GM12878 (cell line): ENCODE results near the gene CCDC91.

ENCODE experiments used
- BMI1 ChIP-seq: fragments of 450-650 bp; IDR thresholded peaks from 2 replicates; pipeline ENCODE4 v1.6.1; 2016; ENCODE audit warnings: mild to moderate bottlenecking, moderate library complexity, borderline replicate concordance
- CTCF ChIP-seq, 3 experiments: IDR thresholded peaks in 2 of 3; conservative IDR thresholded peaks in 1 of 3; 2 replicates each; pipeline ENCODE4 v1.5.1; 2011; ENCODE audit warnings: low read depth in 3 of 3, low read length in 3 of 3, mild to moderate bottlenecking in 3 of 3, control low read depth in 2 of 3, moderate library complexity in 2 of 3, inconsistent platforms in 1 of 3, mixed read lengths in 1 of 3; ENCODE audit not compliant: control insufficient read depth in 2 of 3, insufficient read depth in 1 of 3; ENCODE audit errors: extremely low read depth in 1 of 3
- EGR1 ChIP-seq, 2 experiments: IDR thresholded peaks; 1 replicate in 1 of 2; 2 replicates in 1 of 2; pipeline ENCODE4 v1.6.1; 2011 to 2012; ENCODE audit warnings: low read depth in 2 of 2, low read length in 2 of 2, borderline replicate concordance in 1 of 2, mild to moderate bottlenecking in 1 of 2, moderate library complexity in 1 of 2
- JUNB ChIP-seq: IDR thresholded peaks from 2 replicates; pipeline ENCODE4 v1.6.1; 2016; ENCODE audit warnings: antibody characterized with exemption, mild to moderate bottlenecking
- NFYB ChIP-seq: IDR thresholded peaks from 2 replicates; pipeline ENCODE4 v1.6.1; 2011; ENCODE audit warnings: low read depth, mild to moderate bottlenecking, low read length, improper control_type of control experiment, moderate library complexity; ENCODE audit not compliant: insufficient read depth
- POLR2A ChIP-seq: IDR thresholded peaks from 2 replicates; pipeline ENCODE4 v1.6.1; 2011; ENCODE audit warnings: low read depth, mild to moderate bottlenecking, low read length
- RBBP5 ChIP-seq: fragments of 200-600 bp; sonication (generic); conservative IDR thresholded peaks from 2 replicates; pipeline ENCODE4 v1.6.1; 2016
- SREBF2 ChIP-seq: IDR thresholded peaks from 2 replicates; pipeline ENCODE4 v1.6.1; 2012; ENCODE audit warnings: mild to moderate bottlenecking, low read length
- TF ChIP-seq, protein P1 (sequence below): fragments of 450-650 bp; IDR thresholded peaks from 2 replicates; pipeline ENCODE4 v1.6.1; 2016; ENCODE audit warnings: mild to moderate bottlenecking, moderate library complexity, borderline replicate concordance
- TF ChIP-seq, protein P2 (sequence below): fragments of 150-350 bp; IDR thresholded peaks from 2 replicates; pipeline ENCODE4 v1.6.1; 2016; ENCODE audit warnings: low read depth, low read length

DNA sequence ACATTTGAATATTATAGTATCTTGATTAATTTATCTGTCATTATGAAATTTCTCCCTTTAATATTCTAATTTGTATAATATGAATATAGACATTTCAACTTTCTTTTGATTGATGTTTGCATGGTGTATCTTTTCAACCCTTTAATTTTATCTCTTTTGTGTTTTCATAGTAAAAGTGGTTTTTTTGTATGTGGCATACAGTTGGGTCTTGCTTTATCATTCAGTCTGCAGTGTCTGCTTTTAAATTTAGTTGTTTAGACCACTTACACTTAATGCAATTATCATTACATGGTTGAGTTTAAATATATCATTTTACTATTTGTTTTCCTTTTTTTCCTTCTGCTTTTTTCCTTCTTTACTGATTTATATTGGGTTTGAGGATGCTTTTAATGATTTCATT lies 29.6 kb downstream of the CCDC91 start:
- TF ChIP-seq CTCF (IDR thresholded peaks at IDR 0.05 in 2 of 3, conservative IDR thresholded peaks at IDR 0.05 in 1 of 3; ENCODE audit: control insufficient read depth in 2 of 3, extremely low read depth in 1 of 3, insufficient read depth in 1 of 3, low read depth in 3 of 3, low read length in 3 of 3): no peak
- TF ChIP-seq, protein P1, sequence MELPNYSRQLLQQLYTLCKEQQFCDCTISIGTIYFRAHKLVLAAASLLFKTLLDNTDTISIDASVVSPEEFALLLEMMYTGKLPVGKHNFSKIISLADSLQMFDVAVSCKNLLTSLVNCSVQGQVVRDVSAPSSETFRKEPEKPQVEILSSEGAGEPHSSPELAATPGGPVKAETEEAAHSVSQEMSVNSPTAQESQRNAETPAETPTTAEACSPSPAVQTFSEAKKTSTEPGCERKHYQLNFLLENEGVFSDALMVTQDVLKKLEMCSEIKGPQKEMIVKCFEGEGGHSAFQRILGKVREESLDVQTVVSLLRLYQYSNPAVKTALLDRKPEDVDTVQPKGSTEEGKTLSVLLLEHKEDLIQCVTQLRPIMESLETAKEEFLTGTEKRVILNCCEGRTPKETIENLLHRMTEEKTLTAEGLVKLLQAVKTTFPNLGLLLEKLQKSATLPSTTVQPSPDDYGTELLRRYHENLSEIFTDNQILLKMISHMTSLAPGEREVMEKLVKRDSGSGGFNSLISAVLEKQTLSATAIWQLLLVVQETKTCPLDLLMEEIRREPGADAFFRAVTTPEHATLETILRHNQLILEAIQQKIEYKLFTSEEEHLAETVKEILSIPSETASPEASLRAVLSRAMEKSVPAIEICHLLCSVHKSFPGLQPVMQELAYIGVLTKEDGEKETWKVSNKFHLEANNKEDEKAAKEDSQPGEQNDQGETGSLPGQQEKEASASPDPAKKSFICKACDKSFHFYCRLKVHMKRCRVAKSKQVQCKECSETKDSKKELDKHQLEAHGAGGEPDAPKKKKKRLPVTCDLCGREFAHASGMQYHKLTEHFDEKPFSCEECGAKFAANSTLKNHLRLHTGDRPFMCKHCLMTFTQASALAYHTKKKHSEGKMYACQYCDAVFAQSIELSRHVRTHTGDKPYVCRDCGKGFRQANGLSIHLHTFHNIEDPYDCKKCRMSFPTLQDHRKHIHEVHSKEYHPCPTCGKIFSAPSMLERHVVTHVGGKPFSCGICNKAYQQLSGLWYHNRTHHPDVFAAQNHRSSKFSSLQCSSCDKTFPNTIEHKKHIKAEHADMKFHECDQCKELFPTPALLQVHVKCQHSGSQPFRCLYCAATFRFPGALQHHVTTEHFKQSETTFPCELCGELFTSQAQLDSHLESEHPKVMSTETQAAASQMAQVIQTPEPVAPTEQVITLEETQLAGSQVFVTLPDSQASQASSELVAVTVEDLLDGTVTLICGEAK: no peak
- TF ChIP-seq EGR1 (IDR thresholded peaks at IDR 0.05; ENCODE audit: borderline replicate concordance in 1 of 2, low read depth in 2 of 2, low read length in 2 of 2): no peak
- TF ChIP-seq, protein P2, sequence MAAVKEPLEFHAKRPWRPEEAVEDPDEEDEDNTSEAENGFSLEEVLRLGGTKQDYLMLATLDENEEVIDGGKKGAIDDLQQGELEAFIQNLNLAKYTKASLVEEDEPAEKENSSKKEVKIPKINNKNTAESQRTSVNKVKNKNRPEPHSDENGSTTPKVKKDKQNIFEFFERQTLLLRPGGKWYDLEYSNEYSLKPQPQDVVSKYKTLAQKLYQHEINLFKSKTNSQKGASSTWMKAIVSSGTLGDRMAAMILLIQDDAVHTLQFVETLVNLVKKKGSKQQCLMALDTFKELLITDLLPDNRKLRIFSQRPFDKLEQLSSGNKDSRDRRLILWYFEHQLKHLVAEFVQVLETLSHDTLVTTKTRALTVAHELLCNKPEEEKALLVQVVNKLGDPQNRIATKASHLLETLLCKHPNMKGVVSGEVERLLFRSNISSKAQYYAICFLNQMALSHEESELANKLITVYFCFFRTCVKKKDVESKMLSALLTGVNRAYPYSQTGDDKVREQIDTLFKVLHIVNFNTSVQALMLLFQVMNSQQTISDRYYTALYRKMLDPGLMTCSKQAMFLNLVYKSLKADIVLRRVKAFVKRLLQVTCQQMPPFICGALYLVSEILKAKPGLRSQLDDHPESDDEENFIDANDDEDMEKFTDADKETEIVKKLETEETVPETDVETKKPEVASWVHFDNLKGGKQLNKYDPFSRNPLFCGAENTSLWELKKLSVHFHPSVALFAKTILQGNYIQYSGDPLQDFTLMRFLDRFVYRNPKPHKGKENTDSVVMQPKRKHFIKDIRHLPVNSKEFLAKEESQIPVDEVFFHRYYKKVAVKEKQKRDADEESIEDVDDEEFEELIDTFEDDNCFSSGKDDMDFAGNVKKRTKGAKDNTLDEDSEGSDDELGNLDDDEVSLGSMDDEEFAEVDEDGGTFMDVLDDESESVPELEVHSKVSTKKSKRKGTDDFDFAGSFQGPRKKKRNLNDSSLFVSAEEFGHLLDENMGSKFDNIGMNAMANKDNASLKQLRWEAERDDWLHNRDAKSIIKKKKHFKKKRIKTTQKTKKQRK: no peak
- TF ChIP-seq JUNB: no peak
- TF ChIP-seq SREBF2: no peak
- no peak for TF ChIP-seq NFYB
- no peak for TF ChIP-seq RBBP5
- no peak for TF ChIP-seq BMI1
- no peak for TF ChIP-seq POLR2A
